HG03175 (cell line): ENCODE data around the gene PCNX3.
A peak's percentile ranks its signal among the peaks of the same experiment; 100 is the strongest.
"Not testable (repeated sequence)": the region's sequence is repeated elsewhere in the genome, so short reads cannot be mapped to it uniquely, and the experiment has no call there.

ENCODE experiments used
- ATAC-seq: cut with Tn5 transposase; IDR thresholded peaks from one replicate; pipeline ENCODE4 v1.9.1; 2021; ENCODE audit warnings: mild to moderate bottlenecking, moderate library complexity; ENCODE audit not compliant: unreplicated experiment

The PCNX3 gene

DNA sequence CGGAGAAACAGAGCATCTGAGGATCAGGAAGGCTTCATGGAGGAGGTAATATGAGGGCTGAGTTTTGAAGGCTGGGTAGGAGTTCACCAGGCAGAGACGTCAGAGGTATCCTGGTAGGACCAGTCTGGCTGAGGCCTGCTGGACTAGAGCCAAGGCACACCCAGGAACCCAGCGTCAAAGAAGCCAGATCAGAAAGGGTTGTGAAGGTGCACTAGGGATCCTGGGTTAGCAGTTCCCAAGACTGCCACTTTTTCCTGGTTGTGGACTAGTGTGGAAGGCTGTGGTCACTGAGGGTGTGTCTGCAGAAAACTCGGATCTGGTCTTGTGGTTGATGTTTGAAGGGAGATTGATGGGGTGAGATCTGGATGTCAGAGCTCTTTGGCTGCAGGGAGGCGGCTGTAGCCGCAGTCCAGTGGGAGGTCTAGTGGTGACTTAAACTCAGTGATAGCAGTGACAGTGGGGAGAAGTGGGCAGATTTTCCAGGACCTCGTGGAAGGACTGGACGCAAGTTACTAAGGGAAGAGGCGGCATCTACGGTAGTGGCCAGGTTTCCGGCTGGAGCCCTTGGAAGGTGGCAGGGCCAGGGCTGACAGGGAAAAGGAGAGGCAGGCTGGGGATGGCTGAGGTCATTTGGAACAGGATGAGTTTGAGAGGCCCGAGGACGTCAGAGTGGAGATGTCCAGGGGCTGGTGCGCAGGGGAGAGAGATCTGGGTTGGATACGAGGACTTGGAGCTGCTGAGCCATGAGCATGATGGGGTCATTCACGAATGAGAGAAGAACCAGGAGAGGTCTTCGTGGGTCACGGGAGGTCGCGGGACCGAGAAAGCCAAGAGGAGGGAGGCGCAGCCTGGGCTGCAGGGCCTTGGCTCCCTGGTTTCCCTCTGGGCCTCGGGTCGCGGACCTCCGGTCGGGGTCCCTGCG, 36.3 kb downstream of the PCNX3 start:
- ATAC-seq, result no peak

DNA sequence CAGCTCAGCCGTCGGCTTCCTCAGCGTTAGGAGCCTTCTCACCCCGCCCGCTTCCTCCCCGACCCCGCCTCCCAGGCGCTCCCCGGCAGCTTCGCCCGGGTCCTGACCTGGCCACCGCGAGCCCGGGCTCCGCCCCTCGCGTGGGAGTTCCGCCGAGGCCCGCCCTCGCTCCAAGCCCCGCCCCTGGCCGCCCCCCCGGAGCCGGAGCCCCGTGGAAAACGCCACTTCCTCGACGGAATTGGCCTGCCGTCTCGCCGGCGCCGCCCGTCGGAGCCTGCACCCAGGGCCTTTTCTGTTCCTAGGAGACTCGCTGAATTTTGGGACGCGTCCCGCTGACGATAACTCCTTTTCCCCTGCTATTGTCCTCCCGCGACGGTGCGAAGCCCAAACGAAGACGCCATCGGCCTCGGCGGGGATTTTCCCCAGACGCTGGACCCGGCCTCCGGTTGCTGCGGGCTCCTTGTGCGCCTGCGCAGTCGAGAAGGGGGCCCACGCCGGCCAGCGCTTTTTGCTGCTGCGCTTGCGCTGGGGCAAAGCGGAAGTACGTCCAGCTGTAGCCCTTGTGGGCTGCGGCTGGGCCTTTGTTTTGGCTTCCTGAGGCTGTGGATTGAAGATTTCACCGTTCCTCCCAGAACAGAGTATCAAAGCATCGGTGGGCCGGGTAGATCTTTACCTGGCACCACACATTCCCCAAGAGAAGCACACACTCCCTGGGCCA, 37.1 kb downstream of the PCNX3 start:
- ATAC-seq, result peak; percentile 71

DNA sequence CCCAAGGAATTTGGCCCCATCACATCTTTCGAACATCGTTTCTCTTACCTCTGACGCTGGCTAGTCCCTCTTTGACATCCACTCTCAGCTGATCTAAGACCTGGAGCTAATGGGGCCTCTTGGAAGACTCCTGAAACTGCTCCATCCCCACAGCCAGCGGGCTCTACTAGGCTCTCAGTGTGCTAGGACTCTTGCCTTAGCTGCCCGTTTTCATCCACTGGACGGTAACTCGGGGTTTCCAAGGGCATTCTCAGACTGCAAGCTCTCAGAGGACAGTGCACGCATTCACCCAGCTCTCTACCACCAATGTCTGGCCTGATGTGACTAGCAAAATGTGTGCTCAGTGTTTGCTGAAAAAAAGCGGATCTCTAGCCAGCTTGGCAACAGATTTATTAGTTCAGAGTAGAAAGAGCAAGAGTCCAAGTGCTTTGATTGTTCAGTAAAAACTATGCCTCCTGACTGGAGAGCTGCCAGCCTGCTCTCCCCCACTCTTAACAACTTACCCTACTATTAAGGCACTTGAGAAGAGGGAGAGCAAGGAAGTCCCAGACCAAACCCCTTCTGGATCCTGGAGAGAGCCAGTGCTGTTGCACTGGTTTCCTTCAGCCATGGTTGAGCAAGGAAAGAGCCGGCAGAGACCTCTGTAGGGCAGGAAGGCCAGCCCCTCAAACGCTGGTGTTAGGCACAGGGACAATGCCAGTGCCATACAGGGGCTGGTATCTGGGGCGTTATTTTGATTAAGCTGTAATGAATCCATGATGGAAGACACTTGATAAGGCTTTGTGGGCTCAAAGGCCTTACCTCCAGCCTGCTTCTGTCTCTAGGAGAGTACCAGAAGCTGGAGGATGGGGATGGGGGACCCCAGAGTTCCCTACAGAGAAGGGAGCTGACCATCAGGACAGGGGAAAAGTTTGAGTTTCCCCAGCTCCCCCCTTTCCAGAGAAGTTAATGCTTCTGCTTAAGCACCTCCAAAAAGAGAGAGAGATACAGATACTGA, 38.0 kb downstream of the PCNX3 start:
- ATAC-seq, result no peak

DNA sequence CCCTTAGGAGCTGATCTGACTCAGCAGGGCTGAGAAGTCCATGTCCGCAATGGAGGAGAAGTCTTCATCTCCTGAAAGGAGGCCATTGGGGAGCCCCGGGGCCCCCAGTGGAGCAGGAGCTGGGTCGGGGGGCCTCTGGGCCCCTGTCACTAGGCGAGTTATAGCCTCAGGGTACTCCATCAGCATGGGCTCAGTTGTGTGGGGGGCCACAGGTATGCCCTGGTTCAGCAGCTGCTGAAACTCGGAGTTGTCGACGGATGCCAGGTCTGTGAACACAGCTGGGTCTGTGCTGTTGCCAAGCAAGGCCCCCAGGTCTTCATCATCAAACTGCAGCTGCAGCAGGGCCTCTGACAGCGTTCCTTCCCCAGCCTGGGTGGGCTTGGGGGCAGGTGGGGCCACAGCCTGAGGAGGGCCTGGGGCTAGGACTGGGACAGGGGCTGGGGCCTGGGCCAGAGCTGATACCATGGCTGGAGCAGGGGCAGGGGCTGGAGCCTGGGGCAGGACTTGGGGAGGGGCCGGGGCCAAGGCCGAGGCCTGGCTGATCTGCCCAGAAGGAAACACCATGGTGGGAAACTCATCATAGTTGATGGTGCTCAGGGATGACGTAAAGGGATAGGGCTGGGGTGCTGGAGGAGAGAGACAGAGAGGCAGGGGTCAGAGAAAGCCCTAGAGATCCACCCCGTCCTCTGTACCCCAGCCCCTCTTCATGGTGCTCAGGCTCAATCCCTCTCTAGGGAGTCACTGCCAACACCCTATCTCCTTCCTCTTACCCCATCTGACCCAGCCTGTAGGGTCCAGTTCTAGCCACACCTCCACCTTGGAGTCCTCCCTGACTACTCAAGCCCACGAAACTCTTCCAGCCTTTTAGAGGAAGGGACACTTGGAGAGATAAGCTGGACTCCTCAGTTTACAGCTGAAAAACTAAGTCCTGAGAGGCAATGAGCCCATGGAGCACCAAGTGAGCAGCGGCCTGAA, 39.1 kb downstream of the PCNX3 start:
- no peak for ATAC-seq

DNA sequence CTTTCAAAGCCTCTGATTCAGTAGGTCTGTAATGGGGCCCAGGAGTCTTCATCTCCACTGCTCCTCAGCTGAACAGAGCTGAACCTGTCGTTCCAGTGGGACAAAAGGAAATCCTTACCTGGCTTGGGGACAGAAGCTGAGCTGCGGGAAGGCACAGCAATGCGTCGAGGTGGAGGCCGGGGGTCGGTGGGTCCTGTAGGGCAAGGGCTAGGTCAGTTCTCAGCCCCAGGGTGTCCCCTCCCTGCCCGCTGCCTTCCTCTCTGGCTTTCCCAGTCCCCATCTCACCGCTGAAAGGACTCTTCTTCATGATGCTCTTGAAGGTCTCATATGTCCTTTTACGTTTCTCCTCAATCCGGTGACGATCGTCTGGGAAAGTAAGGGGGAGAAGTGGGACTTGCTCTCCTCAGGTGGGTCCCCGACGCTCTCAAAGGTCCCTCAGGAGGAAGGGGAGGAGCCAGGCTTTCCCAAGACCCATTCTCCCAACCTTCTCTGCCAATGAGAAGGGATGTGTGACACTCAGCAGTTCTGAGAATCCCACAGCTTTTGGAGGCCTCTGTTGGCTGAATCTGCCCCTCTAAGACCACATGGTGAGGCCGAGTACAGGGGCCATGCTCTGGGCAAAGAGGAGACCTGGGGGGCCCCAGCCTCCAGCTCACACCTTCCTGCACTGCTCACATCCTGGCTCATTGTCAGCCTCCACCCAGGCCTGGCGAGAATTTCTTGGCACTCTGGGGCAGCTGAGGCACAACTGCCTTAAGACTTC, 40.2 kb downstream of the PCNX3 start:
- no peak for ATAC-seq

DNA sequence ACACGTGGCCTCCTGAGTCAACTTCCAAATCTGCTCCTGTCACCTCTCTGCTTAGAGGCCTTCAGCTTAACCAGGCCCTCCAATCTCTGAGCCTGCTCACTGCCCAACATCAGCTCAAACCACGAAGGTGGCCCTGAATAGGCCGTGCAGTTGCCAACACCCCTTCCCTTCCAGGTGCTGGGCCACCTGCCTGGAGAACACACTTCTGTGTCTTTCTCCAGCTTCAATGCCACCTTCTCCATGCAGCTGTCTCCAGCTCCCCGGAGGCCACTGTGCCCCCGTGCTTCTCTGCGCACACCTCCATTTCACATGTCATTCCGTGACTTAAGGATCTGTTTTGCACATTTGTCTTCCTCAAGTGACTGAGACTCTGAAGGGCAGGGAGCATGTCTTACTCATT, 41.9 kb downstream of the PCNX3 start:
- ATAC-seq, result no peak

DNA sequence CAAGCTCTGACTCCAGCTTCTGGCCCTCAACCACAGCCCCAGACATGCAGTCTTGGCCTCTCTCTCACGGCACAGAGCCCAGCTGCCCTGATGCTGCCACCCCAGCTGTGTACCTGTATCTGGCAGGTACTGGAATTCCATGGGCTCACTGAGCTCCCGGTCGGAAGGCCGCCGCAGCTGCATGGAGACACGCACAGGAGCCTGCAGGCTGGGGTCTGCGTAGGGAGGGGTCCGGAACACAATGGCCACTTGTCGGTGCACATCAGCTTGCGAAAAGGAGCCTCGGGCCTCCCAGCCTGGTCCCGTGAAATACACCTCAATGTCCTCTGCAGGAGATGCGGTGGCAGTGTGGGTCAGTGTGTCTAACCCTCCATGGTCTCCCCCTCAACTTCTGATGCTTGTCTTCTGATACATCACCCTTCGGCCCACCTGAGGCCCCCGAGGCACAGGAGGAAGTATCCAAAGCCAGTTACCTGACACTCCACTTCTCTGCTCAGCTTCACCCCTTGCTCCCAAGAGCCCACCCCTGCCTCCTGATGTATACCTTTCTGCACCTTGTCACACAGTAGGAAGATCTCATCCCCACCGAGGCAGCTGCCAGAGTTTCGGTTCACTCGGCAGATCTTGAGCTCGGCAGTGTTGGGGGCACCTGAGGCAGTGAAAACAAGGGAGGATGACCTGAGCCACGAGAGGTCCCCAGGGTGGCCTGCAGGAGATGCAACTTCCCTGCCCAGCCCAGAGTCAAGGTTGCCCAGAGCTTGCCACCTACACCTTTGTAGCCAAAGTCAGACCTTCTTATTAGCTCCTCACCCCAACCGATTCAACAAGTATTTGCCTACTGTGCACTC, 42.8 kb downstream of the PCNX3 start:
- ATAC-seq, result no peak

DNA sequence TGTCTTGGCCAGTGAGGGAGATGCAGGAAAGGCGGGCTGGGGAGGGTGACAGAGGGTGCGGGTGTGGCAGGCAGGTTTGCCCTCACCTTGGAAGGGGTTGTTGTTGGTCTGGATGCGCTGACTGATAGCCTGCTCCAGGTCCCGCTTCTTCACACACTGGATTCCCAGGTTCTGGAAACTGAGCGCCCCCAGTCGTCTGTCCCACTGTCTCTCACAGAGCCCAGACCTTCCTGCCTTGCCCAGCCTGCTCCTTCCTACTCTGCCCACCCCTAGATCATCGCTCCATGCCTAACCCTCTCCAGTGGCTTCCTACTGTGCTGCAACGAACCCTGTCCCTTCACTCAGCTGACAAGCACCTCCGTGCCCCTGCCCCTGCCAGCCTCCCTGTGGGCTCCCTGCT, 44.5 kb downstream of the PCNX3 start:
- no peak for ATAC-seq

DNA sequence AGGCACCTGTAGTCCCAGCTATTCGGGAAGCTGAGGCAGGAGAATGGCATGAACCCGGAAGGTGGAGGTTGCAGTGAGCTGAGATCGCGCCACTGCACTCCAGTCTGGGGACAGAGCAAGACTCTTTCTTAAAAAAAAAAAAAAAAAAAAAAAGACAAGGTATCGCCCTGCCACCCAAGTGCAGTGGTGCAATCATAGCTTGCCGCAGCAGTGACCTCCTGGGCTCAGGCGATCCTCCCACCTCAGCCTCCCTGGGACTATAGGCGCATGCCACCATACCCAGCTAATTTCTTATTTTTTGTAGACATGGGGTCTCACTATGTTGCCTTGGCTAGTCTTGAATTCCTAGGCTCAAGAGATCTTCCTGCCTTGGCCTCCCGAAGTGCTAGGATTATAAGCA, 45.3 kb downstream of the PCNX3 start:
- ATAC-seq, result not testable (repeated sequence)

DNA sequence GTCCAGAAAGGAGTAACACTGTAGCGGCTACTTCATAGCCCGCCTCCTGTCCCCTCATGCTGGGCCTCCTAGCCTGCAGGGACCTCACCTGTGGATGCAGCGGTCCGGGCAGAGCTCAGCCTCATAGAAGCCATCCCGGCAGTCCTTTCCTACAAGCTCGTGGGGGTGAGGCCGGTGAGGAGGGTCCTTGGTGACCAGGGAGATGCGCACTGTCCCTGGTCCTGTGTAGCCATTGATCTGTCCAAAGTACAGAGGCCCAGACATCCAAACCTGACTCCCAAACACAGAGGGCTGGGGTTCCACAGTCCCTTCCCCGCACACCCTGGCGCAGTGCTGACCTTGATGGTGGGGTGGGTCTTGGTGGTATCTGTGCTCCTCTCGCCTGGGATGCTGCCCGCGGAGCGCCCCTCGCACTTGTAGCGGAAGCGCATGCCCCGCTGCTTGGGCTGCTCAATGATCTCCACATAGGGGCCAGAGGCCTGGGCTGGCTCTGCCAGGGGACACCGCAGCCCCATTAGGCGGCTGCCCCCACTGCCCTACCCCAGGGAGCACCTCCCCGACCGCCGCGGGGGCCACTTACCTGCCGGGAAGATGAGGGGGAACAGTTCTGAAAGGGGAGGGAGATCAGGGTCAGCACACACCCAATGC, 46.1 kb downstream of the PCNX3 start:
- ATAC-seq, result no peak

DNA sequence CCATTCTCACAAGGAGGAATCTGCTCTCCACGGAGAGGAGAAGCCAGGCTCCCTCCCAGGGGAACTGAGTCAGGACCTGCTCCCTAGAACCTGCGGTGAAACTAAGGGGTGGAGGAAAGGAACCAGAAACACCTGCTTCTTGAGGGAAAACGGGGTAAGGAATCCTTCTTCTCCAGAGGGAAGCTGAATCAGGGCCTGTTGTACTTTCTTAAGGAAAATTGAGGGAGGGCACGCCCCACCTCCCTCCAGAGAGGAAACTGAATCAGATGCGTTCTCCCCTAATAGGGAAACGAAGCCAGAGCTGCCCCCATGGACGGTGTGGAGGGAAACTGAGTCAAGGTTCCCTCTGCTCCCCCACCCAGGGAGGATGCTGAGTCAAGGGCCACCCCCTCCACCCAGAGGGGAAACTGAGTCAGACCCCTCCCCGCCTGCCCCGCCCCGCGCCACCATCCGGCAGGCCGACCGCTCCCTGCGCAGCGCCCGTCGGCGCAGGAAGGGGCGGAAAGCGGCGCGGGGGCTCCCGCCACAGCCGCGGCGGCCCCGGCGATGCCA, 46.7 kb downstream of the PCNX3 start:
- ATAC-seq, result peak; percentile 10

DNA sequence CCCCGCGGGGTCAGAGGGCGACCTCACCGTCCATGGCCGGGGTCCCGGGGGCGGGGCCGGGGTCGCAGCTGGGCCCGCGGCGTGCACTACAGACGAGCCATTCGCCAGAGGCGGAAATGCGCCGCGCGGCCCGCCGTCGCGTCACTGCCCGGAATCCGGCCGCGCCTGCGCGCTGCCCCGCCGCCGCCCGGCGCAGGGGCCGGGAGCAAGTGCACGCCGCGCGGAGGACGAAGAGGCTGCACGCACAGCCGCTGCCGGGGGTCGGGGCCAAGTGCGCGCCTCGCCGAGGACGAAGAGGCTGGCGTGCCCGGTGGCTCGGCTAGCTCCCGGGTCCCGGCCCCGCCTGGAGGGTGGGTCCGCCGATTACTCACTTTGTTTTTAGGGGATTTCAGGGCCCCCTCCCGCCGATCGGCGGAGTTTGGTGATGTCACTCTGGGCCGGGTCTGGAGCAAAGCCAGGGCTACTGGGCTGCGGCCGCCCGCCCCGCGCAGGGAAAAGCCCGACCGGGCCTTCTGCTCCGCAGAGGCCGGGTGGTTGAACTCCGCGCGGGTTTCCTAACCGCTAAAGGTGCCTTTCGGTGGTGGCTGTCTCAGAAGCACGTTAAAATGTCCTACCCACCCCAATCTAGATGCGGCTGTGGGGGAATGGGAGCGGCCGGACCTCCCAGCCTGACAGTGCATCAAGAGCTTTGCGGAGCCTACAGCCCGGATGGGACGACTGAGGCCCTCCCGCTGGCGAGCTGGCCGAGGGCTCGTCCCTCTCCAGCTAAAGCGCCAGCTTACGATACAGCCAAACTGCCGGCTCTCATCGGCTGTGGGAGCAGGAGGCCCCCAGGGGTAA, 47.4 kb downstream of the PCNX3 start, which contains the start of gene RELA:
RELA (minus strand) TSS at position 118 of the 840 bp plus-strand sequence; CDS start at position 34, 84 bp downstream.
- peak; percentile 84 for ATAC-seq

DNA sequence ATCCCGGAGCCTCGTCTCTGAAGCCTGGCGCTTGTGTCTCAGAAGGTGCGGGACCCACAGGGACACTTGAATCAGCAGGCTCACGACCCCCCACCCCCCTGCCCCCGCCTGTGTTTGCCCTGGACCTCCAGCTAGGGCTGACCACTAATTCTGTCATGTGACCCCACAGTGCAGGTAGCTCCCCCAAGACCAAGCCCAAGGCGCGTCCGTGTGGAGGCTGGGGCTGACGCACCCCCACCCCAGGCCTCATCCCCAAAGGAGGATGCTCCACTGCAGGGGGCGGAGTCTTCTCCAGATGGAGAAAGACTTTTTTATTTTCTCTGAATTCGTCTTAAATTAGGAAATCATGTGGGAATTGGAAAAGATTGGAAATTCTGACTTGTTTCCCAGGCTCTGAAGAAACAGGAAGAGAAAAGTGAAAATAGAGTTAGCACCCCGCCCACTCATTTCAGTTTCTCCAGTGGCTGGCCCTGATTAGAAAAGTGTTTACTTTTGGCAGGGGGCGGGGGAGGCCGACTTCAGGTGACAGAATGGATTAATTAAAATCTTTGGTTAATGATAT, 48.1 kb downstream of the PCNX3 start:
- no peak for ATAC-seq

DNA sequence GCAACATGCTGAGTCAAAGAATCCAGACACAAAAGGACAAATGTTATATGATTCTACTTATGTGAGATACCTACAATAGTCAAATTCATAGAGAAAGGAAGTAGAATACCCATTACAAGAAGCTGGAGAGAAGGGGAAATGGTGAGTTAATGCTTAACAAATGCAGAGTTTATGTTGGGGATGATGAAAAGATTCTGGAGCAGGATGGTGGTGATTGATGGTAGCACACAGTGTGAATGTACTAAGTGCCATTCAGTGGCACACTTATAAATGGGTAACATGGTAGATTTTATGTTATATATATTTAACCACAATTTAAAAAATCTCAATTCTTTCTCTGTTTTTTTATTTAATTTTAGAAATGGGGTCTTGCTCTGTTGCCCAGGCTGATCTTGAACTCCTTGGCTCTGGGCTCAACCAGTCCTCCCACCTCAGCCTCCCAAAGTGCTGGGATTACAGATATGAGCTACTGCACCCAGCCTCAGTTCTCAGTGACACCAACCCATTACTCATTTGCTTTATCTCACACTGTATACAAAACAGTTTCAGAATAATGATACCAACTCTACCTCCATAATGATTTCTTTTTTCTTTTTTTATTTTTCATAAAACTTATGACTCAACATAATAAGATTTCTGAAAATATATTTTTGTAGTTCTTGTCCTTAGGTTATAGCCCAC, 56.7 kb downstream of the PCNX3 start:
- no peak for ATAC-seq

DNA sequence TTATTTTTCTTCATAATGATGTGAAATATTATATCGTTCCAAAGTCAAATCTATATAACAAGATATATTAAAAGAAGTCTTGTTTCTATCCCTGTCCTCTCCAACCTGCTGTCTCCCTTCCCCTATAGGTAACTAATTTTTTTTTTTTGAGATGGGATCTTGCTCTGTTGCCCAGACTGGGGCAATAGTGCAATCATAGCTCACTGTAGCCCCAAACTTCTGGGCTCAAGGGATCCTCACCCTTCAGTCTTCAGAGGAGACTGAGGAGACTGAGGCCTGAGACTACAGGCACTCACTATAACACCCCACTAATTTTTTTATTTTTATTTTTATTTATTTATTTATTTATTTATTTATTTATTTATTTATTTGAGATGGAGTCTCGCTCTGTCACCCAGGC, 57.4 kb downstream of the PCNX3 start:
- ATAC-seq, result no peak
